SU-DHL-6 (cell line): ENCODE data around the gene RPL19.

ENCODE experiments used
- H2AFZ ChIP-seq: fragments of 200-600 bp; sonication (generic); 2 replicates; pipeline ENCODE4 v1.6.1; 2014; ENCODE audit warnings: low read depth, mild to moderate bottlenecking, moderate library complexity, mixed read lengths, antibody characterized with exemption, low read length; ENCODE audit not compliant: severe bottlenecking
- H3F3A ChIP-seq: fragments of 200-600 bp; shearing (Covaris generic); 2 replicates; pipeline ENCODE4 v1.6.0; 2016; ENCODE audit warnings: antibody characterized with exemption, mild to moderate bottlenecking; ENCODE audit not compliant: insufficient read depth
- H3K27ac ChIP-seq: fragments of 200-600 bp; sonication (generic); 2 replicates; pipeline ENCODE4 v1.5.1; 2016; ENCODE audit warnings: low read depth, mild to moderate bottlenecking, low read length, moderate library complexity, mixed read lengths
- H3K27me3 ChIP-seq: fragments of 200-600 bp; sonication (generic), shearing (Covaris generic); 2 replicates; pipeline ENCODE4 v1.6.0; 2014; ENCODE audit warnings: mild to moderate bottlenecking, low read length
- H3K36me3 ChIP-seq: fragments of 200-600 bp; sonication (generic); 2 replicates; pipeline ENCODE4 v1.6.1; 2014; ENCODE audit warnings: mild to moderate bottlenecking, low read length, mixed read lengths
- H3K4me2 ChIP-seq: fragments of 300-600, 200-600 bp; shearing (Covaris generic), sonication (generic); 2 replicates; pipeline ENCODE4 v1.6.0; 2014; ENCODE audit warnings: low read length, low read depth, mild to moderate bottlenecking; ENCODE audit not compliant: poor library complexity, severe bottlenecking
- H3K4me3 ChIP-seq: fragments of 200-600 bp; sonication (generic); 2 replicates; pipeline ENCODE4 v1.5.1; 2014; ENCODE audit warnings: antibody characterized with exemption, low read length, mild to moderate bottlenecking, mixed read lengths; ENCODE audit not compliant: insufficient read depth, poor library complexity, severe bottlenecking
- H3K79me2 ChIP-seq: fragments of 200-600 bp; sonication (generic); 2 replicates; pipeline ENCODE4 v1.6.1; 2014; ENCODE audit warnings: mild to moderate bottlenecking, low read length, moderate library complexity; ENCODE audit not compliant: insufficient read depth
- H3K9ac ChIP-seq: fragments of 200-600 bp; sonication (generic); 2 replicates; pipeline ENCODE4 v1.7.0; 2014; ENCODE audit warnings: mild to moderate bottlenecking, low read length
- H3K9me2 ChIP-seq: fragments of 200-600 bp; sonication (generic); replicated peaks from 2 replicates; pipeline ENCODE4 v1.6.1; 2014; ENCODE audit warnings: low read length; ENCODE audit not compliant: insufficient read depth
- H3K9me3 ChIP-seq: fragments of 200-600 bp; sonication (generic); 2 replicates; pipeline ENCODE4 v1.6.1; 2014; ENCODE audit warnings: low read length, mixed read lengths; ENCODE audit not compliant: insufficient read depth
- H4K20me1 ChIP-seq: fragments of 200-600 bp; sonication (generic); 2 replicates; pipeline ENCODE4 v1.6.1; 2014; ENCODE audit warnings: low read depth, mild to moderate bottlenecking, antibody characterized with exemption, low read length, moderate library complexity, mixed read lengths
- EZH2phosphoT487 ChIP-seq: fragments of 200-600 bp; sonication (generic), shearing (Covaris generic); conservative IDR thresholded peaks from 2 replicates; pipeline ENCODE4 v1.6.1; 2018; ENCODE audit warnings: mild to moderate bottlenecking, antibody characterized with exemption, low read length, moderate library complexity, mixed read lengths
- TF ChIP-seq, protein P1 (sequence below): fragments of 200-600 bp; sonication (generic); IDR thresholded peaks from one replicate; pipeline ENCODE4 v1.5.1; 2017; ENCODE audit warnings: antibody characterized with exemption, mild to moderate bottlenecking, low read length, moderate library complexity; ENCODE audit not compliant: insufficient read depth, poor library complexity, severe bottlenecking

RPL19 gene

DNA sequence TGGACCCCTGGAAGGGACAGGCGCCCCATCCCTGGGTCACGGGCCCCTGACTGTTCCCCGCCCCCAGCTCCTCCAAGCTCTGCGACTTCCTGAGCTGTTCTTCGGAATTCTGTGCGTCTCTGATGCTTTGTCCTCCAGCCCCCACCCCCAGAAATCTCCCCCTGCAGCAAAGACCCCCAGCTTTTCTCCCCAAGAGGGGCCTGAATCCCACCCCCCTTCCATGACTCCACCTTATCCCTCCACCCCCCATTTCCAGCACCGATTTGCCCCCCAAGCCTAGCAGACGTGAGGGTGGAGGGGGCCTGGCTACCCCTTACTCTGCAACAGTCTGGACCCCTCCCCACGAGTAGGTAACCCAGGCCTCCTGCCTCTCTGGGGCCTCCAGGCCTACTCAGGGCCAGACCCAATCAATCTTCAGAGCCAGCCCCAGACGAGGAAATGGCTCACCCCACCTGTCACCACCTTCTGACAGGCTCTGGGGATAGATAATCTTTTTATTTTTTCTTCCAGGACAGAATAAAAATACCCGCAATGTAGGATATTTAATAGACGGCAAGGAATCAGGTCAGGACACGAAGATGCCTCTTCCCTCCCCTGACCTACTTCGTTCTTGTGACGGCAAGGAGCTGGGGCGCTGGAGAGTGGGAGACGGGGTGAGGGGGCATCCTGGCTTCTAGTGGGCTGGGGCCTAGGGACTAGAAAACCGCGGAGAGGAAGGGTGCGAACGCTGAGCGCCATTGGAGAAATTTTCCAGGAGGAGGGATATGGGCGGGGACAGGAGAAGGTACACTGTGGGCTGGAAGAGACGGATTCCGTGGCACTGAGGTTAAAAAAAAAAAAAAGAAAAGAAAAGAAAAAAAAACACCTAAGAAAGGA is 47.9 kb upstream of the RPL19 start:
- H3K4me3 ChIP-seq, result no peak overlapping the region
- no peaks in the 10 kb centered on the region for H4K20me1 ChIP-seq
- peak overlapping the region; percentile 42 for H2AFZ ChIP-seq
- H3K9me2 ChIP-seq, result no peaks in the 10 kb centered on the region
- H3K27me3 ChIP-seq, result no peaks in the 10 kb centered on the region
- no peaks in the 10 kb centered on the region for H3K36me3 ChIP-seq
- H3F3A ChIP-seq, result no peaks in the 10 kb centered on the region
- H3K9me3 ChIP-seq, result no peaks in the 10 kb centered on the region
- H3K9ac ChIP-seq, result no peak overlapping the region
- H3K4me2 ChIP-seq, result peak overlapping the region; percentile 73
- no peaks in the 10 kb centered on the region for H3K79me2 ChIP-seq
- H3K27ac ChIP-seq, result no peak overlapping the region
- TF ChIP-seq, protein P1, sequence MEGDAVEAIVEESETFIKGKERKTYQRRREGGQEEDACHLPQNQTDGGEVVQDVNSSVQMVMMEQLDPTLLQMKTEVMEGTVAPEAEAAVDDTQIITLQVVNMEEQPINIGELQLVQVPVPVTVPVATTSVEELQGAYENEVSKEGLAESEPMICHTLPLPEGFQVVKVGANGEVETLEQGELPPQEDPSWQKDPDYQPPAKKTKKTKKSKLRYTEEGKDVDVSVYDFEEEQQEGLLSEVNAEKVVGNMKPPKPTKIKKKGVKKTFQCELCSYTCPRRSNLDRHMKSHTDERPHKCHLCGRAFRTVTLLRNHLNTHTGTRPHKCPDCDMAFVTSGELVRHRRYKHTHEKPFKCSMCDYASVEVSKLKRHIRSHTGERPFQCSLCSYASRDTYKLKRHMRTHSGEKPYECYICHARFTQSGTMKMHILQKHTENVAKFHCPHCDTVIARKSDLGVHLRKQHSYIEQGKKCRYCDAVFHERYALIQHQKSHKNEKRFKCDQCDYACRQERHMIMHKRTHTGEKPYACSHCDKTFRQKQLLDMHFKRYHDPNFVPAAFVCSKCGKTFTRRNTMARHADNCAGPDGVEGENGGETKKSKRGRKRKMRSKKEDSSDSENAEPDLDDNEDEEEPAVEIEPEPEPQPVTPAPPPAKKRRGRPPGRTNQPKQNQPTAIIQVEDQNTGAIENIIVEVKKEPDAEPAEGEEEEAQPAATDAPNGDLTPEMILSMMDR, result no peak
- TF ChIP-seq EZH2phosphoT487, result no peak

DNA sequence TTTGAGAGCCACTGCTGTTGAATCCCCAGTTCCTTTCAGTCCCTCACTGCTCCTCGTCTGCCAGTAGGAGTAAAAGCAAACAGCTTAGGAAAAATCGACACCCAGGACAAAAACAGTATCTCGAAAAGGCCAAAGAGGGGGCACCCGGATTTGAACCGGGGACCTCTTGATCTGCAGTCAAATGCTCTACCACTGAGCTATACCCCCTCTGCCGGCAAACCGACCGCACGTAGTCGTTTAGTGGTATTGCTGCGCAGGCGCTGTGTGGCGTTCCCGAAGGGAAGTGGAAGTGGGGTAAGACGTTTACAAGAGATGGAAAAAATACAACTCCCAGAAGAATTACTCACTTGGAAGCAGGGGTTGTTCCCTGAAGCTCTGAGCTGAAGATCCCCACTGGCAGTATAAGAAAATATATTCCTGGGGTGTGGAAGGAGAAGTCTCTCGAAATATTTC is 46.5 kb upstream of the RPL19 start:
- Histone ChIP-seq H2AFZ (peak overlapping the region; percentile 95), H4K20me1 (no peaks in the 10 kb centered on the region), H3K36me3 (no peaks in the 10 kb centered on the region), H3K9ac (peak overlapping the region; percentile 77), H3K27me3 (no peaks in the 10 kb centered on the region), H3K9me2 (no peaks in the 10 kb centered on the region), H3K4me3 (peak overlapping the region; percentile 74), H3K27ac (peak overlapping the region; percentile 66), H3K4me2 (peak overlapping the region; percentile 73), H3K79me2 (no peaks in the 10 kb centered on the region), H3F3A (no peaks in the 10 kb centered on the region), H3K9me3 (no peaks in the 10 kb centered on the region)
- TF ChIP-seq, protein P1, result no peak
- no peak for TF ChIP-seq EZH2phosphoT487

DNA sequence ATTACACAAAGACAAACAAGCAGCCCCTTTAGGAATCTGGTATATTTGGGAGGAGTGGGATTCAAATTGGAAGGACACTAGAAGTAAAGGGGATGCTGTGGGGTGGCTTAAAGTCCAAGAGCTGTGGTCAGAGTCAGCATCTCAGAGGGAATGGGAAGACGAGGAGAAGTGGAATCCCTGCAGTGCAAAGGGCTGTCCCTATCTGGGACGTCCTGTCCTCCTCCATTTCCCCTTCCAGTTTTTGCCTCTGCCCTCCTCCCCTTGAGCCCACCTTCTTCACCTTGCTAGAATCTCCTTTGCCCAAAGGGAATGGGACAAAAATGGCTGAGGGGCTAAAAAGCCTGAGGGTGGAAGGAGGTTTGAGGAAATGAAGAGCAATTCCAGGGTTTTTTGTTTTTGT is 44.4 kb upstream of the RPL19 start:
- no peaks in the 10 kb centered on the region for H3K9me2 ChIP-seq
- H3K4me2 ChIP-seq, result no peak overlapping the region
- no peaks in the 10 kb centered on the region for H3K9me3 ChIP-seq
- no peak overlapping the region for H3K27ac ChIP-seq
- H4K20me1 ChIP-seq, result no peaks in the 10 kb centered on the region
- H3K9ac ChIP-seq, result no peak overlapping the region
- H2AFZ ChIP-seq, result no peak overlapping the region
- no peaks in the 10 kb centered on the region for H3K79me2 ChIP-seq
- TF ChIP-seq, protein P1, result no peak
- TF ChIP-seq EZH2phosphoT487, result no peak
- no peaks in the 10 kb centered on the region for H3F3A ChIP-seq
- H3K4me3 ChIP-seq, result no peak overlapping the region
- H3K36me3 ChIP-seq, result no peaks in the 10 kb centered on the region
- no peaks in the 10 kb centered on the region for H3K27me3 ChIP-seq
